ENCODE measurements around the gene SPATA1.
A peak's percentile ranks its signal among the peaks of the same experiment; 100 is the strongest.

DNA sequence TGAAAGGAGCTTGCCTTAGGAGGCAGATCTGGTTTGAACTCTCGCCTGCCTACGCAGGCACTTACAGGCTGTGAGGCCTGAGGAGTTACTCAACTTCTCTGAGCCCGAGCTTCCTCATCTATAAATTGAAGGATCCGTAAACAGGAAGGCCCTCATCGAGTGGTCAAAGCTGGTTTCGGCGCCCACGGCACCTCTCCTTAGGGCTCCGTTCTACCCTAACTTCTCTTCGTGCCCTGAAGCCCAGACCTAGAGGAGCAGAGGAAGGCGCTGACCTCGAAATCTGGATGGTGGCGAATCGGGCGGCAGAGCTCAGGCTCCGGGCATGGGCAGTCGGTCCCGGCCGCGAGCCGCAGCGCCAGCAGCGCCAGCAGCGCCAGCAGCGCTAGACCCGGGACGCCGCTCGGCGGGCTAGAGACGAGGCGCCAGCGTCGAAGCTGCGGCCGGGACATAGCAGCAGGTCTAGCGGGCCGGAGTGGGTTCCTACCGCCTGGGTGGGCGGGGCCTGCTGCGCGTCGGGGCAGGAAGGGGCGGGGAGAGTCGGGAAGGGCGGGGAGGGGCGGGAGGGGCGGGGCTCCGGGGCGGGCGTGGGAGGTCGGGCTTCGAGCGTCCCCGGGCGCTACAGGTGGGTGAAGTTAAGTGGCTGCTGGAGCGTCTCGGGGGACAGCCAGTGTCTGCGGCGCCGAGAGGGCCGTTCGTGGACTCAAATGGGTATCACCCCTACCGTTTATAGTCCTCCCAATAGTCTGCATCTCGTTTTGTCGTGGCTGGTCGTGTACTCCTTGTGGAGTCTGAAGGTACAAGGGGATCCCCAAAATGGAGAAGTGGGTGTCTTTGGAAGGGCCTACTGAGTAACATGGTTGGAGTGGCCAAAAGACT is 68.0 kb downstream of the SPATA1 start, which contains the start of gene CTBS:
- TF ChIP-seq, protein P1, sequence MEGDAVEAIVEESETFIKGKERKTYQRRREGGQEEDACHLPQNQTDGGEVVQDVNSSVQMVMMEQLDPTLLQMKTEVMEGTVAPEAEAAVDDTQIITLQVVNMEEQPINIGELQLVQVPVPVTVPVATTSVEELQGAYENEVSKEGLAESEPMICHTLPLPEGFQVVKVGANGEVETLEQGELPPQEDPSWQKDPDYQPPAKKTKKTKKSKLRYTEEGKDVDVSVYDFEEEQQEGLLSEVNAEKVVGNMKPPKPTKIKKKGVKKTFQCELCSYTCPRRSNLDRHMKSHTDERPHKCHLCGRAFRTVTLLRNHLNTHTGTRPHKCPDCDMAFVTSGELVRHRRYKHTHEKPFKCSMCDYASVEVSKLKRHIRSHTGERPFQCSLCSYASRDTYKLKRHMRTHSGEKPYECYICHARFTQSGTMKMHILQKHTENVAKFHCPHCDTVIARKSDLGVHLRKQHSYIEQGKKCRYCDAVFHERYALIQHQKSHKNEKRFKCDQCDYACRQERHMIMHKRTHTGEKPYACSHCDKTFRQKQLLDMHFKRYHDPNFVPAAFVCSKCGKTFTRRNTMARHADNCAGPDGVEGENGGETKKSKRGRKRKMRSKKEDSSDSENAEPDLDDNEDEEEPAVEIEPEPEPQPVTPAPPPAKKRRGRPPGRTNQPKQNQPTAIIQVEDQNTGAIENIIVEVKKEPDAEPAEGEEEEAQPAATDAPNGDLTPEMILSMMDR (conservative IDR thresholded peaks at IDR 0.05; ENCODE audit: low read depth, low read length) = no peak
- TF ChIP-seq POLR2A (IDR thresholded peaks at IDR 0.05; ENCODE audit: low read depth, low read length) (peak; percentile 85), RAD21 (IDR thresholded peaks at IDR 0.05; ENCODE audit: low read length) (0 out of 2 replicates have a peak, but pooled peaks have one; percentile 3), BHLHE40 (IDR thresholded peaks at IDR 0.05; ENCODE audit: low read depth, low read length) (no peak), SMC3 (IDR thresholded peaks at IDR 0.05; ENCODE audit: low read depth, low read length) (no peak), CEBPB (IDR thresholded peaks at IDR 0.05; ENCODE audit: low read depth, low read length) (peak; percentile 81), MAFK (IDR thresholded peaks at IDR 0.05; ENCODE audit: low read depth, low read length) (no peak), RCOR1 (IDR thresholded peaks at IDR 0.05; ENCODE audit: insufficient replicate concordance, low read length) (no peak)
- TF ChIP-seq, protein P2, sequence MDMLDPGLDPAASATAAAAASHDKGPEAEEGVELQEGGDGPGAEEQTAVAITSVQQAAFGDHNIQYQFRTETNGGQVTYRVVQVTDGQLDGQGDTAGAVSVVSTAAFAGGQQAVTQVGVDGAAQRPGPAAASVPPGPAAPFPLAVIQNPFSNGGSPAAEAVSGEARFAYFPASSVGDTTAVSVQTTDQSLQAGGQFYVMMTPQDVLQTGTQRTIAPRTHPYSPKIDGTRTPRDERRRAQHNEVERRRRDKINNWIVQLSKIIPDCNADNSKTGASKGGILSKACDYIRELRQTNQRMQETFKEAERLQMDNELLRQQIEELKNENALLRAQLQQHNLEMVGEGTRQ (IDR thresholded peaks at IDR 0.05; ENCODE audit: low read depth, low read length) = no peak
- TF ChIP-seq, protein P3, sequence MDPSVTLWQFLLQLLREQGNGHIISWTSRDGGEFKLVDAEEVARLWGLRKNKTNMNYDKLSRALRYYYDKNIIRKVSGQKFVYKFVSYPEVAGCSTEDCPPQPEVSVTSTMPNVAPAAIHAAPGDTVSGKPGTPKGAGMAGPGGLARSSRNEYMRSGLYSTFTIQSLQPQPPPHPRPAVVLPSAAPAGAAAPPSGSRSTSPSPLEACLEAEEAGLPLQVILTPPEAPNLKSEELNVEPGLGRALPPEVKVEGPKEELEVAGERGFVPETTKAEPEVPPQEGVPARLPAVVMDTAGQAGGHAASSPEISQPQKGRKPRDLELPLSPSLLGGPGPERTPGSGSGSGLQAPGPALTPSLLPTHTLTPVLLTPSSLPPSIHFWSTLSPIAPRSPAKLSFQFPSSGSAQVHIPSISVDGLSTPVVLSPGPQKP (IDR thresholded peaks at IDR 0.05; ENCODE audit: borderline replicate concordance, low read depth, low read length) = no peak
